ENCODE results near the gene SHANK2.

SHANK2 gene

GRCh38 chr11:71268706-71269321 is 16.4 kb upstream of the SHANK2 start:
- DNase-seq: no peak

DNA sequence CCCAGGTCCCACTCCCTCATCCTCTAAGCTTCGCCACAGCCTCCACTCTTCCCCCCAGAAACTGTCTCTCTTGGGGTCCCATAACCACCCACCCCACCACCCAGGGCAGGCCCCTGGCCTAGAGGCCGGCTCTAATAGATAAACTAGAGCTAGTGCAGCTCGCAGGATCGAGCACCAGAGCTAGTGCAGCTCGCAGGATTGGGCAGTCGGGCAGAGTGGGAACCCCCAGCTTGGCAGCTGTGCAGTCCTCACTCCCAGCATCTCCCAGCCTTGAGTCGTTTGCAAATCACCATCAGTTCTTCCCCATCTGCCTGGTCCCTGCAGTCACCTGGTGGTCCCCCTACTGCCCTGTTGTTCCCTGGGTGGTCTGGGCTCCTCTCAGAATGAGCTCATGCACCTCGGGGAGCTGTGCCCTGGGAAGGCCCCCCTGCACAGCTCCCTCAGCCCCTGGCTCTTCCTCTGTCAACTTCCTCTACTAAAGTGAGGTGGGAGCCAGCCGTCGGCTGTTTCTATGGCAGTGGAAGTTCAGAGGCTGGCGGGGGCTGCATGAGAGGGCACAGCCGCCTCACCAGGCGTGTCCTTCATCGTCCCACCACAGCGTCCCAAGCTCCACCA is 15.5 kb upstream of the SHANK2 start:
- no peak for DNase-seq

DNA sequence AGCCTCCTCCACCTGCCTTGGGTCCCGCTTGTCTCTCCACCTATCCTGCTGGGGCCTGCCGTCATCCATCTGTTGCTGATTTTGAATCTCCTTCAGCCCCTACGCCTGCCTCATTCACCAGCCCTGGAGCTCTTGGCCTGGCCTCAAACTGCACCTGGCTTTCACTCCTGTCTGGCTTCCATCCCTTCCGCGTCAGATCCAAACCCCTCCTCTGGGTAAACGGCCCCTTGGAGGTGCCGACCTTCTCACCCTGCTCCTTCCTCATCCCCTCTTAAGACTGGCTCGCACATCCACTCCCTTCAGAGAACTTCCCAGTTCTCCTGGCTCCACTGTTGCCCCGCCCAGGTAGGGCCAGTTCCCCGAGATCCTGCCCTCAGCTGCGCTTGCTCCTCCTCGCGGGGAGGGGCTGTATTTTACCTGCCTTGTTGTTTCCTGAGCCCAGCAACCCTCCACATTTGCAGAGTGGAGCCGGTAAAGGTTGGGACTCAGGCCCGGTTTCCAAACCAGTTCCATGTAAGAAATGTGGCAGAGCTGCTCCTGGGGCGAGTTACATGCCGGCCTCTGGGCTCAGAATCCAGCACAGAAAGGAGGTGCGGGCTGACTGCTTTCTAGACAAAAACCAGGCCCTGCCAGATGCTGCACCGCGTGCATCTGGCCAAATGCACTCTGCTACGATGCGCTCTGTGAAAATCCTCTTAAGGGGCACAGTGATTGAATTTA is 13.9 kb upstream of the SHANK2 start:
- DNase-seq: no peak

DNA sequence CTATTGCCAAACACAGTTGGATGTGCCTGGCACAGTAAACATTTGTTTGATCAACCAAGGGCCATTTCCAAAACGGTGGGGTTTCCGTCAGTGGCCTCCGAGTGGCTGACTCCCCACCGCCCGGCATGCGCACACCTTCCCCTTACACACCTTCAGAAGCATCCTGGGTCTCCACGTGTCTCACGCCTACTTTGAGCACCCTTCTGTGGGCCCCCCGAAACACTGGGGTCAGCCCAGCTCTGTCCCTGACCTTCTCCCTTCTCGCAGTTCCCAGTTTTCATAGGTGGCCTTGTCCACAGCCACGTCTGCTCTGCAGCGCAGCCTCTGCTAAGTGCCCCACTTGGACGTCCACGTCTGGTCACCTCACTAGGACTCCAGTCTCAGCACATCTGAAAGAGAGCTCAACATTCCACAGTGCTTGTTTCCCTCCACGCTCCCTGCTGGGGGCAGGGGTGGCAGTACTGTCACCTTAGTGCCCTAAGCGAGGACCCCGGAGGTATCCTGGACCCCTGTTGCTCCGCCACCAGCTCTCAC is 13.2 kb upstream of the SHANK2 start:
- no peak for DNase-seq

DNA sequence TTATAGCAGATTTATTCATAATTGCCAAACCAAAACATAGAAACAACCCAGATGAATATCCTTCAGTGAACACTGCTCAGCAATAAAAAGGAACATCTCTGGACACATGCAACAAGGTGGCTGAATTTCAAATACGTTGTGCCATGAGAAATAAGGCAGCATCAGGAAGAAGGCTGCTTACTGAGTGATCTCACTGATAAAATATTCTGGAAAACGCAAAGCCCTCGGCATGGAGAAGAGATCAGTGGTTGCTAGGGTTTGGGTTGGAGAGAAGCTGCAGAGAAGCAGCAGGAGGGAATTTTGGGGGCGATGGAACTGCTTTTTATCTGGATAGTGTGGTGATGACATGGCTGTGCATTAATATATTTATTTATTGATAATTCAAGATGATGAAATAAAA is 11.0 kb upstream of the SHANK2 start:
- DNase-seq: no peak

DNA sequence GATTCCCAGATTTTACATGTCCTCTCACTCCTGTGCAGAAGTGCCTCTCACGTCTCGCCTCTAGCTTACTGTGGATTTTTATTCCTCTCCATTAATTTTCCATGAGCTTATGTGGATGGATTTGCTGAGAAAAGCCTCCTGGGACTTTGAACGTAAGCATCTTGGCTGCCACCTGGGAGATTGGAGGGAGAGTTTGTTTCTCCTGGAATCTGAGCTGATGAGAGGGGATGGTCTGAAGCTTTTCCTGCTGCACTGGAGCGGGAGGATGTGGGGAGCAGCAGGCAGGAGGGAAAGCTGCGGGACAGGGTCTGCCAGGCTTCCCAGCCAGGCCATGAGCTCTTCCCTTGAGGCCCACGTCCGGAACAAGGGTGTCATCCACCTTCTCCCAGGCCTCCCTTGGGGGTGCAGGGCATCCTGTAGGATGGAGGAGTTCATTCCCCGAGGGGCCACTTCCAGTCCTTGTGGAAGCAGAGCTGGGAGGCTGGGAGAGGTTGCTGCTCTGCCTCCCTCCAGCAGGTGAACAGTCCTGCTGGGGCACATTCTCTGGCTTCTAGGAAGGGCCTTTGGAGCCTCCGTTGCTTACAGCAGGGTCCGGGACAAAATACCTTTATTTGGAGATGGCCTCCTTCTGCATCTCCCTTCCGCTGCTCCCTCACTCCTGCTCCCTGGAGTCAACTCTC is 3.6 kb upstream of the SHANK2 start:
- DNase-seq: no peak

DNA sequence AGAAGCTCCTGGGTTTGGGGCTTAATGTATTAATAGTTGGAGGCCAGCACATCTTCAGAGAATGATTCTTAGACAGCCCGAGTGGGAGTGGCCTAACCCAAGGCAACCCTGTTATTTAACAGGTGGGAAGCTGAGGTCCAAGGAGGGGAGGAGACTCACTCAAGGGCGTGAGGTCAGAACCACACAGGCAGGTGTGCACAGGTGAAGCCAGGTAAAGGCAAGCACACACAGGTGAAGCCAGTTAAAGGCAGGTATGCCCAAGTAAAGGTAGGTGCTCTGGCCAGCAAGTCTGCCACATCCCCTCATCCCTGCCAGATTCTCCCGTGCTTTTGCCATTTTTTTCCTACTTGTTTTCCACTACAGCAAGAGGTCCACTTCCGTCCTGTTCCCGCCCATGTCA is 2.9 kb upstream of the SHANK2 start:
- no peak for DNase-seq

GRCh38 chr11:71253794-71254193 is 1.4 kb upstream of the SHANK2 start:
- DNase-seq: no peak

GRCh38 chr11:71252770-71253730 is 673 bp upstream of the SHANK2 start:
- DNase-seq: no peak

- DNase-seq: no peak
Measured at GRCh38 chr11:71251761-71252268, 562 bp downstream of the SHANK2 start.

DNA sequence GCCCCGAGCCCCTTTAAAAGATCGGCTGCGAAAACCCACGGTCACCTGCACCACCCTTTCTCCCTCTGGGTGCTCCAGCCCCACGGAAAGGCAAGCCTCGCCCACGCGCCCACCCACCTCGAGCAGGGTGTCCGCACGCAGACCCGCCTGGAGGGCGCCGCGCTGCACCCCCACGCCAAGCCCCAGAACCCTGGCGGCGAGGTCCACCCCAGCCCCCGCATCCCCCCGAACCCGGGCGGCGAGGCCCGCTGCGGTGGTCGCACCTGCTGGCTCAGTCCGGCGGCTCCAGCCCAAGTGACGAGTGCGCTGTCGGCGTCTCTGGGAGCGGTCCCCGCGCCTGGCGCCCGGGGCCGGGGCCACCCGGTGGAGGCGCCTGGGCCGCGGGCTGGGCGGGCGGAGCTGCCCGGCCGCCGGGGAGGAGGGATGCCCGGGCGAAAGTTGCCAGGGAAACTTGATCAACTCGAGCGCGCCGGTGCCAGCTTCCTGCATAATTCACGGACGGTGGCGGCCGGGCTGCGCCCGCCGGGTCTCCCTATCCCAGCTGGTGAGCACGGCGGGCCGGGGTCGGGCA is 1.1 kb downstream of the SHANK2 start:
- DNase-seq: no peak

GRCh38 chr11:71250523-71251150 is 1.7 kb downstream of the SHANK2 start:
- DNase-seq: no peak

DNA sequence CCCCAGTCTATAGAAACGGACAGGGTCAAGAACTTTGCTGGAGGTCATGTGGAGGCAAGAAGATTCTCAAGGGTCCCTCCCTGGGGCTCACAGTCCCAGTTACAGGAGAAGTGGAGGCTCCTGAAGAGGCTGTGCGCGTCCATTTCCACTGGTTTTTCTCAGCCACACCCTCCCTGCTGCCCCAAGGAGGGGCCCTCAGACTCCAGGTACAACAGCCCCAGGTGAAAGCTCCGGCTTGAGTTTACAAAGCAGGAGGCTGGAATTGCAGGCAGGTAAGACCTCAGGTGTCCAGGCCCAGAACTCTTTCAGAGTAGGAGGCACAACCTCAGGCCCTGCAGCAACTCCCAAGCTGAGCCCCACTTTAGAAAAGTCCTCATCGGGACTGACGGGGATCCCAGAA is 3.1 kb downstream of the SHANK2 start:
- DNase-seq: no peak

DNA sequence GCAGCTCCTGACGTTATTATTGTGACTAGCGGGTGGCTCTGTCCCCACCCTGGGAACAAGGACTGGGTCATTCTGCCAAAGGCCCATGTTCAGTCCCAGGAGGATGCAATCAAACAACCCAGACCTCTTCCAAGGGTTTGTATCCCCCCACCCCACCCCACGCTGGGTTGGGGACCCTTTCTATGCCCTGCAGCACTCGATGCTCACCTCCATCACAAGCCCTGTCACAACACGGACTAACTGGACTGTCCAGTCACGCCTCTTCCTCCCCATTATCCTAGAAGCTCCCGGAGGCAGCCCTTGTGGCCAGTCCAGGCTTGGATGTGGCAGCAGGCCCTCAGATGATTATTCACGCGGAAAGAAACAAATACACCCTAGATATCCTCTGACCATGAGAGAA is 3.7 kb downstream of the SHANK2 start:
- DNase-seq: no peak

- DNase-seq: no peak
Measured at GRCh38 chr11:71248251-71248570, 4.2 kb downstream of the SHANK2 start.

- no peak for DNase-seq
Measured at GRCh38 chr11:71247551-71248250, 4.7 kb downstream of the SHANK2 start.

DNA sequence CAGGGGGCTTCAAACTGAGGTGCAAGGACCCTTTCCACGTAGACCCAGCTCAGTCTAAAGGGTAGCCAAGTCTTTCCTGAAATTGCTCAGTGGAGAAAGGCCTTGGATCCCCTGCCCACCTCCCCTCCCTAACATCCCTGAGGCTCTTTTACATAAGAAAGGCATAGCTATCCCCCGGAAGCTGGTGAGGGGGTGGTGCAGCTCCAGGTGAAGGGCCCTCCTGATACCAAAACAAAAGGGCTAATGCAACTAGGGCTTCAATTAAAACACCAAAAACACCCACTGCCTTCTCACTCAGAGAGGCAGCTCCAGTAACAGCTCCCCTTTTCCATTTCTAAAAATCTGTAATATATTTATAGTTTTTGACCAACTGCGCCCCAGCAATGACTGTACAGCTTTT is 5.8 kb downstream of the SHANK2 start:
- DNase-seq: no peak

DNA sequence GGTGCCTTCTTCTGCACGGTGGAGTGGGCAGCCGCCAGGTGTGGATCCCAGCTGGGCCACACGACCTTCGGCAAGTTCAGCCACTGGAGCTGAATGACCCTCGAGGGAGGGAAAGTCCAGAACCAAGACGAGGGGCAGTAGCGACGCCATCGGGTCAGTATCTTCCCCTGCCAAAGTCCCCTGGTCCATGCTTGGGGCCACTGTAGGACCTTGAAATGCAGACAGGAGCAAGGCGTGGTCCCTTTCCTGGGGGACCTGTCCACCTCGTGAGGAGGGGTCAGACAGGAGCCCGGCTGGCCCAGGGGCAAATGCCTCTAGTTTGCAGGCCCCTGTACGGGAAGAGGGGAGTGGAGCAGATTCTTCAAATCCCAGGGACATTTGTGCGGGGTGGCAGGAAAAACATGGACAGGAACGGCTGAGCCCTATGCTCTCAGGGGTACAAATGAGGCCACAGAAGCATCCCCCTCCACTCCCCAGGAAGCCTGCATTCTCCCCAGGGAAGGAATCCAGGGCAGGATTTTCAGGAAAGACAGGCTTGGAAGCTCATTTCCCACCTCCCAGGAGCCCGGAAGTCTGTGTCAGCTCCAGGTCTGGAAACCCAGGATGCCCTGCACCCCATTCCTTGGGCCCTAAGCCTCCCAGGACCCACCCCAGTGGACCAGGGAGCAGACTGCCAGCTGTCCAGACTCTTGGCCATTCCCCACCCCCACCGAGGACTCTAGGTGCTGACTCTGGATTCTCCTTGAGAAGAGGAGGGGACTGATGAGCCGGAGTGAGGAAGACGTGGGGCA is 6.6 kb downstream of the SHANK2 start:
- no peak for DNase-seq

DNA sequence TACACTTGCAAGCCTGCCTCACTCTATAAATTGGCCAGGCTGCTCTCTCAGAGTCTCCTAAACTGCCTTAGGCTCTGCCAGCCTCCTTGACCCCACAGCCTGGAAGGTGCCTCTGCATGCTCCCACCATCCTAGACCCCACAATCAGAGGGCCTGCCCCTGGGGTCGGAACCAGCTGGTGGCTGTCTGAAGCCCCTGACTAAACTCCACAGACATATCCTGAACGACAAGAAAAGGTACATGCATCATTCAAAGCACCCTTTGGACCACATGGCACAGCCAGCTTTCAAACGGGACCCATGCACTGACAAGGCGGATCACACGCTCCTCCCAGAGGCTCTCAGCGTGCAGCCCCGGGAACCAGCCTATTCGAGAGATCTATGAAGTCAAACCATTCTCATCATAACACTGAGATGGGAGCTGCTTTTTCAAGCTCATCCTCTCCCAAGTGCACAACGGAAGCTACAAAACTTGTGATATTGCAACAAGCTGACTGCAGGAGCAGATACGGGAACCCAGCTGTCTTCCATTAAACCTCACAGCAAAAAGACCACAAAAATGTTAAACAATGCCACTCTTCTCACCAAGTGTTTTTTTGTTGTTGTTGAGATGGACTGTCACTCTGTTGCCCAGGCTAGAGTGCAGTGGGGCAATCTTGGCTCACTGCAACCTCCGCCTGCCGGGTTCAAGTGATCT is 8.1 kb downstream of the SHANK2 start:
- DNase-seq: no peak
